Activated T-cell treated with anti-CD3 and anti-CD28 coated beads, Interleukin-2, amount 50 U/mL, for 4 hours (primary cell): Measurements from ENCODE around the gene ARID5B. TPM values are rescaled to one million over a fixed set of nuclear protein-coding genes. Genes with fewer than 3 reads are reported as not detected.

Experiments used
- ATAC-seq, 2 donors: fragments of 200-7000 bp; cut with Tn5 transposase; one replicate each; pipeline ENCODE4 v1.10.0; 2021
- DNase-seq: peaks from one replicate; pipeline ENCODE4 v3.0.0-alpha.2; 2020
- H3K27me3 Mint-ChIP-seq: one replicate; pipeline ENCODE4 v1.8.0; 2021; ENCODE audit warnings: low read depth, mixed read lengths
- H3K36me3 Mint-ChIP-seq: one replicate; pipeline ENCODE4 v1.8.0; 2022; ENCODE audit warnings: mixed read lengths; ENCODE audit not compliant: insufficient read depth
- H3K4me1 Mint-ChIP-seq: one replicate; pipeline ENCODE4 v1.8.0; 2021; ENCODE audit warnings: low read depth, mixed read lengths
- H3K4me3 Mint-ChIP-seq: one replicate; pipeline ENCODE4 v1.8.0; 2021; ENCODE audit warnings: mild to moderate bottlenecking, moderate library complexity, mixed read lengths
- H3K9me3 Mint-ChIP-seq: one replicate; pipeline ENCODE4 v1.8.0; 2021; ENCODE audit warnings: mixed read lengths
- total RNA-seq, 3 donors: library from RNA; stranded (reverse); gene quantifications; one replicate each; pipeline ENCODE4 v1.2.1, GENCODE V29; 2021

ARID5B gene
- total RNA-seq, 3 donors from 2014 or later = 50.8 to 83.7 (median 69.8) TPM

DNA sequence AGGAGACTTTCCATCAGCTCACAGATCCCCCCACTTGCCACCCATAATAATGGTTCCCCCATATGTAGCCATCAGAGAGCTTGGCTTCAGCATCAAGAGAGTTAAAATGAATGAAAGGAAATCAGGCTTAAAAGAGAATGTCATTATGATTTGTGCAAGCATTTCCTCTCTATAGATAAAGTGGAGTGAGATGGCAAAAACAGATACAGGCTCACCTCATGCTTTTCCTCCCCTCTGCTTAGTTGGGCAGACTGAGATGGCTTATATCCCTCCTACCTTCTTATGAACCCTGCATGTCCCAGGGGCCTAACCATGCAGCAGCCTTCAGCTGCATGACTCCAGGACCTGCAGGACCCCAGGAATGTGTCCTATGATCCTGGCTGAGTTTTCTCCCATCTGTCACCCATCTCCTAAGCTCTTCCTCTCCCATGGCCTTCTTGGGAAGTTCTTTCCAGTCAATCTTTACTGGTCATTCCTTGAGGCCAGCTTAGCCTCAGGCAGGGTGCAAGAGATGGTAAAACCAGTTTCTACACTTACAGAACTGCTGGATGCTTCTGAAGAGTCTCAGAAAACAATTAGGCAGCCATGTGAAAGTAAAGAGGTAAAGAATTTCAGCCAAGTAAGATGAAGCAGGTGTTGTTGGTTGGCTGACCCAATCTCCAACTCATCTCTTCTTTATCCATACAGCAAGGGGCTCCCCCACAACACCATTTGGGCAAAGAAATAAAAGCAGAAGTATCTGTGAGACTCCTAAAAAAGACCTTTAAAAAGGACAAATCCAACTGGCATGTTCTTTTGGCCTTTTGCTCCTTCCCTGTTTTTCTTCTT lies 207.5 kb downstream of the ARID5B start:
- H3K36me3 Mint-ChIP-seq = no peaks in the 10 kb centered on the region
- ATAC-seq (no peak), DNase-seq (no peak)
- H3K4me1 Mint-ChIP-seq = peaks cover 42% of the 10 kb centered on the region
- no peaks in the 10 kb centered on the region for H3K27me3 Mint-ChIP-seq
- H3K4me3 Mint-ChIP-seq = peak overlapping the region; percentile 7
- H3K9me3 Mint-ChIP-seq = no peaks in the 10 kb centered on the region

DNA sequence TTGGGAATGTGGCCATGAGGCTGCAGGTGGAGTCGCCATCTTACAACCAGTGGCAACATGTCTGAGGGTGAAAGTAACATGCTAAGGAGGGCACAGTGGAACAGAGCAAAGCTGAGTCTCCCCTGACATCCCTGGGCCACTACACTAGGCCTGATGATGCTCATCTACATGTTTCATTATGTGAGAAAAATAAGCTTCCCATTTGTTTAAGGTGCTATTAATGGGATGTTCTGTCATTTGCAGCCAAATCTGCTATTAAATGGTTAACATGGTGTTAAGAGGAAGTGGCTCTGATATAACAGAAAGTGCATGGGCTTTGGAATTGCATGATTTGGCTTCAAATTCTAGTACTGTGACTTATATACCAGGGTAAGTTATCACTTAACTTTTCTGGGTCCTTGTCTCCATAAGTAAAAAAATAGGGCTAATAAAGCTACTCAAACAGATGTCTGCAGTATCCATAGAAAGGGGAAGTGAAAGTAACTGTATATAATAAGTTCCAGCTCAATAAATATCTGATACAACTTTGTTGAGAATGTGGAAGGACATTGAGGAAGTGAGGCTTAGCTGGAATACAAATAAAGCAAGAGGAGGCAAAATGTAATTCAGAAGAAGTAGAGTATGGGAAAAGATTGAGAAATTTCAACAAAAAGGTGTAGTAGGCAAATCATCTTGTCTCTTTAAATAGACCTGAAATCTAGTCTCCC lies 208.2 kb downstream of the ARID5B start:
- ATAC-seq = no peak
- no peak for DNase-seq
- no peaks in the 10 kb centered on the region for H3K36me3 Mint-ChIP-seq
- no peaks in the 10 kb centered on the region for H3K9me3 Mint-ChIP-seq
- no peak overlapping the region for H3K4me3 Mint-ChIP-seq
- peaks cover 41% of the 10 kb centered on the region for H3K4me1 Mint-ChIP-seq
- no peaks in the 10 kb centered on the region for H3K27me3 Mint-ChIP-seq

GRCh38 chr10:62112300-62112699 lies 210.8 kb downstream of the ARID5B start:
- Mint-ChIP-seq H3K9me3 (no peaks in the 10 kb centered on the region), H3K4me1 (peaks cover 25% of the 10 kb centered on the region), H3K27me3 (no peaks in the 10 kb centered on the region), H3K36me3 (no peaks in the 10 kb centered on the region), H3K4me3 (no peak overlapping the region)
- DNase-seq = no peak
- ATAC-seq = no peak

DNA sequence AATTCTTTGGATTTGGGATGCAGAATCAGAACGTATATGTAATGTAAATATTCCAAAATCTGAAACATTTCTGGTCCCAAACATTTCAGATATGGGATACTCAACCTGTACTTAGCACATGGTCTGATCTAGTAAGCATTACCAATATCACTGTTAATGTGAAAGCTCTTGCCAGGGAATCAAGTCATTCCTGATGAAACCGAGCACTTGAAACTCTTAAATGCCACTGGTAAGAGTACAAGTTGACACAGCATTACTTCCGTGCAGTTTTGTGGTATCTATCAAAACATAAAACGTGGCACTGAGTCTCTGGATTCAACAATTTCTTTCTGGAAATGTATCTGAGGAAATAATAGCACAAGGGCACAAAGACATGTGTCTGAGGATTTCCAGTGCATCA lies 211.5 kb downstream of the ARID5B start:
- ATAC-seq (no peak), DNase-seq (no peak)
- no peaks in the 10 kb centered on the region for H3K9me3 Mint-ChIP-seq
- H3K27me3 Mint-ChIP-seq = no peaks in the 10 kb centered on the region
- no peaks in the 10 kb centered on the region for H3K36me3 Mint-ChIP-seq
- peaks cover 23% of the 10 kb centered on the region for H3K4me1 Mint-ChIP-seq
- H3K4me3 Mint-ChIP-seq = no peak overlapping the region

DNA sequence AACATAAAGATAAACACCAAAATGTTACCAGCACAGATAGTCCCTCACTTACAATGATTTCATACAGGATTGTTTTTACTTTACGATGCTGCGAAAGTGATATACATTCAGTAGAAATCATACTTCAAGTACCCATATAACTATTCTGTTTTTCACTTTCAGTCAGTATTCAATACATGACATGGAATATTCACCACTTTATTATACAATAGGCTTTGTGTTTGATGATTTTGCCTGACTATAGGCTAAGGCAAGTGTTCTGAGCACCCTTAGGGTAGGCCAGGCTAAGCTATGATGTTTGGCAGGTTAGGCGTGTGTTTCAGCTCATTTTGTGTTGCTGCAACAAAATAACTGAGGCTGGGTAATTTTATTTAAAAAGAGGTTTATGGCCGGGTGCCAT lies 212.2 kb downstream of the ARID5B start:
- Mint-ChIP-seq H3K4me3 (no peak overlapping the region), H3K9me3 (no peaks in the 10 kb centered on the region), H3K27me3 (no peaks in the 10 kb centered on the region), H3K36me3 (no peaks in the 10 kb centered on the region), H3K4me1 (peaks cover 24% of the 10 kb centered on the region)
- ATAC-seq (peak; percentile 35 to 43), DNase-seq (no peak)

DNA sequence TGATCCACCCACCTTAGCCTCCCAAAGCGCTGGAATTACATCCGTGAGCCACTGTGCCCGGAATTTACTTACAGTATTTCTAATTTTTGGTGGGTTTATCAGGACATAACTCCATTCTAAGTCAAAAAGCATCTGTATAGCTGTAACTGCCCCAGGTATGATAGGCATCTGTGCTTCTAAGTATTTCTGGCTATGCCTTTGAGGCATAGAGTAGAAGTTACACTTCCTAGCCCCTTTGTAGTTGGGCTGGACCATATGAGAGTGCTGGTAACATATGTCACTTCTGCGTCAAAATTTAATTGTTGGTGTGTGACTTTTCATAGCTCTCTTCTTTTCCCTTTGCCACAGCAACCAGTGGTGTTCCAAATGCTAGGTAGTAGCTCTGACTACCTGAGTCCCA lies 213.8 kb downstream of the ARID5B start:
- Mint-ChIP-seq H3K4me3 (no peak overlapping the region), H3K4me1 (peaks cover 14% of the 10 kb centered on the region), H3K36me3 (no peaks in the 10 kb centered on the region), H3K27me3 (no peaks in the 10 kb centered on the region), H3K9me3 (no peaks in the 10 kb centered on the region)
- ATAC-seq (no peak), DNase-seq (no peak)

DNA sequence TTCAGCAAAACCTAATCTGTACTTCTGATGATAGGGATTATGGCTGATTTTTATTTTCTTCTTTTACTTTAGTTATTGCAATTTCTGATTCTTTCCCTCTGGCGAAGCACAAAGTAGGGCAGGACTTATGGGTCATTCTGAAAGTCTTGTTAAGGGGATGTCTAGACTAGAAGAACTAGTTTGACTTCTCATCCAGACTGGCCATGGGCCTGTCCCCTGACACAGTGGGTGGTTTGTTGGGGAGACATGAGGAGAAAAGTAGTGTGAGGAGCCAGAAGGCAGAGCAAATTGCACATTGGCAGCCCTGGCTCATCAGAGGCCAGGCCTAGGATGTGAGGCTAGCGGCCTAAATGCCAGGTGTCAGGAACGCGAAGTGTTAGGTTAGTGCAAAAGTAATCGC lies 214.3 kb downstream of the ARID5B start:
- Mint-ChIP-seq H3K9me3 (no peaks in the 10 kb centered on the region), H3K4me1 (peaks cover 13% of the 10 kb centered on the region), H3K36me3 (no peaks in the 10 kb centered on the region), H3K4me3 (no peak overlapping the region), H3K27me3 (no peaks in the 10 kb centered on the region)
- DNase-seq (no peak), ATAC-seq (no peak)

DNA sequence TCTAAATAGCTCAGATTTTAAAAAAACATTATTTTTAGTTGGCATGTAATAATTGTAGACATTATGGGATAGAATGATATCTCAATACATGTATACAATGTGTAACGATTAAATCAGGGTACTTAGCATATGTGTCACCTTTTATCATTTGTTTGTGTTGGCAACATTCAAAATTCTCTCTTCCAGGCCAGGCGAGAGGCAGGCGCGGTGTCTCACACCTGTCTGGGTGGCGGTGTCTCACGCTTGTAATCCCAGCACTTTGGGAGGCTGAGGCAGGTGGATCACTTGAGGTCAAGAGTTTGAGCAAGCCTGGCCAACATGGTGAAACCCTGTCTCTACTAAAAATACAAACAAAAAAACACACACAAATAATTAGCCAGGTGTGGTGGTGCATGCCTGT lies 215.4 kb downstream of the ARID5B start:
- ATAC-seq (no peak), DNase-seq (no peak)
- H3K36me3 Mint-ChIP-seq = no peaks in the 10 kb centered on the region
- no peaks in the 10 kb centered on the region for H3K9me3 Mint-ChIP-seq
- no peak overlapping the region for H3K4me3 Mint-ChIP-seq
- no peaks in the 10 kb centered on the region for H3K27me3 Mint-ChIP-seq
- peaks cover 21% of the 10 kb centered on the region for H3K4me1 Mint-ChIP-seq

GRCh38 chr10:62121187-62121530 lies 219.7 kb downstream of the ARID5B start:
- peaks cover 25% of the 10 kb centered on the region for H3K4me1 Mint-ChIP-seq
- H3K4me3 Mint-ChIP-seq = no peak overlapping the region
- DNase-seq (no peak), ATAC-seq (peak; percentile 62 to 77)
- H3K36me3 Mint-ChIP-seq = peaks cover 10% of the 10 kb centered on the region
- H3K27me3 Mint-ChIP-seq = no peaks in the 10 kb centered on the region
- H3K9me3 Mint-ChIP-seq = peaks cover 21% of the 10 kb centered on the region

DNA sequence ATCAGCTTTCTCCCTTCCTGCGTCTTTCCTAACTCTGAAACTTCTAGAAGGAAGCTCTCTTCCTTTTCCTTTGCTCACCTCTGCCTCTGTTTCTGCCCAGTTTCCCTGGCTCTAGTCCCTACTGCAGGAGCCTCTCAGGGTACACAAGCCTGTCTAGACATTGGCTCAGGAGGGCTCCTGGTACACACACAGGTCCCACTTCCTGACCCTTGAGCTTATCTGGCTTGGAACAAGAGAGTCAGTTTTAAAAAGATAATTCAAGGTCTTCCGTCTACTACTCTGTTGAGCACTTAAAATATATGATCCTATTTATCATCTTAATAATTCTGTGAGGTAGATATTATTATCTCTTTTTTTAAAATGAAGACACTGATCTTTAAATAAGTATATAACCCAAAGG lies 226.5 kb downstream of the ARID5B start:
- H3K27me3 Mint-ChIP-seq = no peaks in the 10 kb centered on the region
- ATAC-seq = no peak

DNA sequence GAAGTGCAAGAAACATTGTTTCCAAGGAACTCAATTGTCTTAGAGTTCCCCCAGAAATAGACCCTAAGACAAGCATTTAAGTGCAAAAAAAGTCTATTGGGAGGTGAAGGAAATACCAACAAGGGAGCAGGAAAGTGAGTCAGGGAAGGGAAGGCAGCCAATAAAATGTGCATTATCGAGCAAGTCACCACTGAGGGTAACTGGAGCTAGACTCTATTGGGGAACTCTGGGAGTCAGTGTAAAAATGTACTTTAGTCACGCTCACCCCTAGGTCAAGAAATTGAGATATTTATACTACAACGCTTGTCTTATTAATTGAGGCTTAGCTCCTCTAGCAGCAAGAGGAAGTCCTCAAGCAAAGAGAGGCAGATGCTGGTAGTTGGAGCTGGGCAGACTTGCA lies 229.4 kb downstream of the ARID5B start:
- Mint-ChIP-seq H3K36me3 (peaks cover 3% of the 10 kb centered on the region), H3K4me3 (no peak overlapping the region), H3K27me3 (no peaks in the 10 kb centered on the region), H3K4me1 (peaks cover 9% of the 10 kb centered on the region), H3K9me3 (peaks cover 12% of the 10 kb centered on the region)
- no peak for DNase-seq
- no peak for ATAC-seq

More for the DNA sequence above, 226.5 kb downstream of the ARID5B start:
- H3K36me3 Mint-ChIP-seq = peaks cover 9% of the 10 kb centered on the region
- H3K4me3 Mint-ChIP-seq = no peak overlapping the region
- H3K4me1 Mint-ChIP-seq = peaks cover 8% of the 10 kb centered on the region
- no peak for DNase-seq
- peaks cover 22% of the 10 kb centered on the region for H3K9me3 Mint-ChIP-seq

DNA sequence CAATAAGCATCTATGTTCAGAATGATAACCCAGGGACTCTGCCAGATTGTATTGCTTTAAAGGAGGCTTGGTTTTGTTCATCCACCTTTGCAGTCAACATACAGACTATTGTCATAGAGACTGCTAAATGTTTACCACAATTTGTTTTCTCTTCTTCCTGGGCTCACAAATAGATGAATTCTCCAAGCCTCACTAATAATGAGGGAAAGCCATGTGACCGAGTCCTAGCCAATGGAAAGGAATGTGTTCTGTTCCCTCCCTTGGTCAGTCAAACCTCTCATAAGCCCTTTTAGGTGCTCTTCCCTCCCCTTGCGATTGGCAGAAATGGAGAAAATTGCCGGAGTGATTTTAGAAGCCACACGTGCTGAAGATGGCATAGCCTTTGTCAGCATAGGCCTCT lies 230.2 kb downstream of the ARID5B start:
- DNase-seq (no peak), ATAC-seq (no peak)
- Mint-ChIP-seq H3K4me3 (no peak overlapping the region), H3K36me3 (peaks cover 3% of the 10 kb centered on the region), H3K4me1 (peaks cover 9% of the 10 kb centered on the region), H3K9me3 (peaks cover 12% of the 10 kb centered on the region), H3K27me3 (no peaks in the 10 kb centered on the region)

DNA sequence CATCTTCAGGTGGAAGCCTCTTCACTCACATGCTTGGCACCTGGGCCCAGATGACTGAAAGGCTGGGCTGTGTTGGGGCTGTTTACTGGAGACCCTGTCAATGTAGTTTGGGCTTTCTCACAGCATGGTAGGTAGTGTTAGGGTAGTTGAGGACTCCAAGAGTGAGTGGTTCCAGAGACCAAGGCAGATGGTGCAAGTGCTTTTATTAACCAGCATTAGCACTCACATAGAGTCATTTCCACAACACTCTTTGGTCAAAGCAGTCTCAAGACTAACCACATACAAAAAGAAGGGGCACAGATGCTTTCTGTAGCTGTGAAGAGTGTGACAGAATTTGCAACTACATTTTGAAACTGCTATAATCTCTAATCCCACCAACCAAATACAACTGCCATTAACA lies 232.1 kb downstream of the ARID5B start:
- DNase-seq (no peak), ATAC-seq (peak in 1 of 2 donors; percentile 35)
- H3K36me3 Mint-ChIP-seq = peaks cover 3% of the 10 kb centered on the region
- H3K27me3 Mint-ChIP-seq = no peaks in the 10 kb centered on the region
- peaks cover 6% of the 10 kb centered on the region for H3K4me1 Mint-ChIP-seq
- H3K4me3 Mint-ChIP-seq = no peak overlapping the region
- peaks cover 19% of the 10 kb centered on the region for H3K9me3 Mint-ChIP-seq

GRCh38 chr10:62136931-62137330 lies 235.4 kb downstream of the ARID5B start:
- H3K4me3 Mint-ChIP-seq = no peak overlapping the region
- no peaks in the 10 kb centered on the region for H3K36me3 Mint-ChIP-seq
- peaks cover 6% of the 10 kb centered on the region for H3K4me1 Mint-ChIP-seq
- no peaks in the 10 kb centered on the region for H3K27me3 Mint-ChIP-seq
- H3K9me3 Mint-ChIP-seq = peaks cover 7% of the 10 kb centered on the region
- DNase-seq (no peak), ATAC-seq (no peak)
